Parathyroid adenoma (tissue), 2 donors: ENCODE measurements around the gene MAST2.

ENCODE experiments used
- H2AFZ ChIP-seq: fragments of 300-600 bp; sonication (generic); one replicate; pipeline ENCODE4 v1.7.0; 2017; ENCODE audit warnings: antibody characterized with exemption, mild to moderate bottlenecking
- H3K27ac ChIP-seq: fragments of 300-600 bp; sonication (generic); one replicate; pipeline ENCODE4 v1.7.0; 2017
- H3K27me3 ChIP-seq: fragments of 300-600 bp; sonication (generic); one replicate; pipeline ENCODE4 v1.7.0; 2017; ENCODE audit warnings: low read length; ENCODE audit not compliant: control insufficient read depth, insufficient read depth
- H3K36me3 ChIP-seq: fragments of 300-600 bp; sonication (generic); one replicate; pipeline ENCODE4 v1.7.0; 2017; ENCODE audit warnings: low read length; ENCODE audit not compliant: control insufficient read depth, insufficient read depth
- H3K4me1 ChIP-seq: fragments of 300-600 bp; sonication (generic); one replicate; pipeline ENCODE4 v1.7.0; 2017; ENCODE audit warnings: control low read depth
- H3K4me2 ChIP-seq: fragments of 300-600 bp; sonication (generic); one replicate; pipeline ENCODE4 v1.7.0; 2017; ENCODE audit warnings: low read length
- H3K4me3 ChIP-seq: fragments of 300-600 bp; sonication (generic); one replicate; pipeline ENCODE4 v1.7.0; 2017; ENCODE audit warnings: low read depth, low read length
- H3K79me2 ChIP-seq: fragments of 300-600 bp; sonication (generic); one replicate; pipeline ENCODE4 v1.7.0; 2017; ENCODE audit warnings: control low read depth
- H3K9ac ChIP-seq: fragments of 300-600 bp; sonication (generic); one replicate; pipeline ENCODE4 v1.7.0; 2017; ENCODE audit warnings: mild to moderate bottlenecking
- H3K9me3 ChIP-seq: fragments of 300-600 bp; sonication (generic); one replicate; pipeline ENCODE4 v1.7.0; 2017; ENCODE audit warnings: low read length; ENCODE audit not compliant: control insufficient read depth
- CTCF ChIP-seq: fragments of 300-600 bp; sonication (generic); IDR thresholded peaks from one replicate; pipeline ENCODE4 v1.7.0; 2017; ENCODE audit warnings: antibody characterized with exemption, mild to moderate bottlenecking
- donor health status: primary hyperparathyroidism.

Gene MAST2

GRCh38 chr1:45767035-45767434 lies 36.4 kb upstream of the MAST2 start:
- no peaks in the 10 kb centered on the region for H3K79me2 ChIP-seq
- H3K36me3 ChIP-seq = no peaks in the 10 kb centered on the region
- H3K4me1 ChIP-seq = no peaks in the 10 kb centered on the region
- H3K9ac ChIP-seq = no peak overlapping the region
- no peak overlapping the region for H3K4me2 ChIP-seq
- H2AFZ ChIP-seq = peak overlapping the region; percentile 17
- TF ChIP-seq CTCF = no peak
- no peak overlapping the region for H3K27ac ChIP-seq
- no peak overlapping the region for H3K4me3 ChIP-seq
- H3K27me3 ChIP-seq = no peaks in the 10 kb centered on the region
- H3K9me3 ChIP-seq = no peaks in the 10 kb centered on the region

GRCh38 chr1:45769261-45769932 lies 34.0 kb upstream of the MAST2 start:
- Histone ChIP-seq H3K36me3 (no peaks in the 10 kb centered on the region), H3K27me3 (no peaks in the 10 kb centered on the region), H3K9me3 (no peaks in the 10 kb centered on the region), H3K4me1 (no peaks in the 10 kb centered on the region), H3K4me2 (no peak overlapping the region), H3K27ac (no peak overlapping the region), H3K4me3 (no peak overlapping the region), H3K79me2 (no peaks in the 10 kb centered on the region), H3K9ac (no peak overlapping the region), H2AFZ (peak overlapping the region; percentile 46)
- no peak for TF ChIP-seq CTCF

DNA sequence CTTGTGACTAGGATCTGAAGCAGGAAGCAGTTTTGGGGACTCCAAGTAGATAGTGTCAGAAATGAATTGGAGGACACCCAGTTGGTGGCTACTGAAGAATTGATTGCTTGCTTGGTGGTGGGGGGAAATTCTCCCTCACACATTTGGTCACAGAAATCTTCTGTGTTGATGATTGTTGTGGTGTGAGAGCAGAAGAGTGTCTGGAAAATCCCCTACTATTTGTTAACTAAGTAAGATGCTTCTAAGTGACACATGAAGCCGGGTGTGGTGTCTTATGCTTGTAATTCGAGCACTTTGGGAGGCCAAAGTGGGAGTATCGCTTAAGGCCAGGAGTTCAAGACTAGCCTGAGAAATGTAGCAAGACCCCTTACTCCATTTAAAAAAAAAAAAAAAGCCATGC lies 30.4 kb upstream of the MAST2 start:
- Histone ChIP-seq H3K36me3 (no peaks in the 10 kb centered on the region), H3K27me3 (no peaks in the 10 kb centered on the region), H3K9ac (no peak overlapping the region), H3K9me3 (no peaks in the 10 kb centered on the region), H3K4me1 (no peaks in the 10 kb centered on the region), H3K27ac (no peak overlapping the region), H2AFZ (no peak overlapping the region), H3K4me3 (no peak overlapping the region), H3K4me2 (no peak overlapping the region), H3K79me2 (no peaks in the 10 kb centered on the region)
- TF ChIP-seq CTCF = no peak

GRCh38 chr1:45775794-45776193 lies 27.6 kb upstream of the MAST2 start:
- Histone ChIP-seq H3K27ac (no peak overlapping the region), H3K9me3 (no peaks in the 10 kb centered on the region)

More at GRCh38 chr1:45775794-45776193, 27.6 kb upstream of the MAST2 start:
- no peak for TF ChIP-seq CTCF
- no peak overlapping the region for H3K4me2 ChIP-seq
- H3K27me3 ChIP-seq = no peaks in the 10 kb centered on the region
- H3K79me2 ChIP-seq = no peaks in the 10 kb centered on the region
- H3K4me3 ChIP-seq = no peak overlapping the region
- no peak overlapping the region for H3K9ac ChIP-seq
- H2AFZ ChIP-seq = no peak overlapping the region
- no peaks in the 10 kb centered on the region for H3K4me1 ChIP-seq
- no peaks in the 10 kb centered on the region for H3K36me3 ChIP-seq
